Raji (cell line): ENCODE measurements around the gene LRRC18.

Experiments
- POLR2A ChIP-seq: IDR thresholded peaks from 2 replicates; pipeline ENCODE4 v1.6.1; 2011; ENCODE audit warnings: low read depth, low read length, control low read depth; ENCODE audit not compliant: insufficient read depth

Gene LRRC18

GRCh38 chr10:48939790-48940325, at the start of gene LRRC18:
Gene LRRC18, minus strand, starts transcription at chr10:48939840. Its CDS starts 25,685 bp downstream, at chr10:48914155.
- no peak for TF ChIP-seq POLR2A

- TF ChIP-seq POLR2A = no peak
Observed at GRCh38 chr10:48985621-48986158, 46.0 kb upstream of the LRRC18 start.

DNA sequence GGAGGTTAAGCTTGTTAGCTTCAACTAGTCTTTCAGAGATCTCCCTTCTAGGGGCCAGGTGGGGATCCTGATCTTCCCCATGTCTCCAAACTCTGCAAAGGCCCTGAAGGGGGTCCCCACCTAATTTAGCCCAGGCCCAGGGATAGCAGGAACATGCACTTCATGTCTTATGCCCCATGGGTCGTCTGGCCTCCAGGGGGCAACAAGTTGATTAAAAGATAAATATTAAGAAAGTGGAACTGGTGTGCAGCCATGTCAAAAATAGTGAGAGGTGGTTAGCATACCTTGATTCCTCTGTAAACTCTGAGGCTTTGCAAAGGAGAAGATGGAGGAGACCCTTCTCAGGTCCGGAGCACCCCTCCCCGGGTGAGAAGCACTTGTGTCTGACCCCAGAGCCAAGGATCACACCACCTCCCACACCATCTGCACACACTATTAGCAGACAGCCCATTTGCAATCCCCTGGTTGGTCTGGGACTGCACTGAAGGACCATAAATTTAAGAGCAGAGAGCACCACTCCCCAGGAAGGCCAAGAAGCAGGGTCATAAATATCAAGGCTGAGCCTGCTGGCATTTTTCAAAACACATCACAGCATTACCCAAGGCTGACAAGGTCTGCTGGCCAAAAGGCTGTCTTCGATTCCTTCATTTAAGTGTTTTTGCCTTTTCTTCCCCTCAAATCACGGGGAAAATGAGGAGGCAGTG, 44.2 kb upstream of the LRRC18 start:
- TF ChIP-seq POLR2A = no peak

DNA sequence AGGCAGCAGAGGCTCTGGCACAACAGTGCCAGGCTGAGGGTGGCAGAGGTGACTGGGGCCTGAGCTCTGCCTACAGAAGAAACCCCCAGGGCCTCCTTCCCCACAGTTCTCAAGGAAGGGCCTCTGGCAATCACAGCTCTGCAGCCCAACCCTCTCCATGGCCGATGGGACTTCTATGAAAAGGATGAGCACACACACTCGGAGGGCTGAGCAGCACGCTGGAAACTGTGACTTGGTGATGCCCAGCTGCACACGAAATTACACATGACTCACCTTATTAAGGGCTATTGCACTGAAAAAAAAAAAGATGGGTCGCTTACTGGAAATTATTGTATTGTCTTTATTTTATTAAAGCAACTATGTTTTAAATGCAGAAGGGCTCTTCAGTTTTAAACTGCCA, 42.9 kb upstream of the LRRC18 start:
- no peak for TF ChIP-seq POLR2A

GRCh38 chr10:48981310-48981907, 41.8 kb upstream of the LRRC18 start:
- TF ChIP-seq POLR2A = no peak

DNA sequence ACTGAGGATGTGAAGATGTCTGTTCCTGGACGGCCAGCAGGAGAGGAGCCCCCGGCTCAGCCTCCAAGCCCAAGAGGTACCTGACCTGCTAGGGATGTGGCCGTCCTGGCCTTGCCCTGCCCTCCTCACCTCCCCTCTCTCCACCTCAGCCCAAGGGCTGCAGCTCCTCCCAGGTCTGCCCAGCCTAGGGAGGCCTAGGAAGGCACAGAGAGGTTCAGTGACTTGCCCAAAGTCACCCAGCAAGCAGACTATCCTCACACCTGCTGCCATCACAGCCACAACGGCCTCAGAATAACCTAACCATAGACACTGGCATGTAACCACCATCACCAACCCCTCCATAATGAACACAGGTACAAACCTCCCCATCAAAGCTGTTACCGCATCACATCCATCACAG, 38.7 kb upstream of the LRRC18 start:
- TF ChIP-seq POLR2A = no peak

DNA sequence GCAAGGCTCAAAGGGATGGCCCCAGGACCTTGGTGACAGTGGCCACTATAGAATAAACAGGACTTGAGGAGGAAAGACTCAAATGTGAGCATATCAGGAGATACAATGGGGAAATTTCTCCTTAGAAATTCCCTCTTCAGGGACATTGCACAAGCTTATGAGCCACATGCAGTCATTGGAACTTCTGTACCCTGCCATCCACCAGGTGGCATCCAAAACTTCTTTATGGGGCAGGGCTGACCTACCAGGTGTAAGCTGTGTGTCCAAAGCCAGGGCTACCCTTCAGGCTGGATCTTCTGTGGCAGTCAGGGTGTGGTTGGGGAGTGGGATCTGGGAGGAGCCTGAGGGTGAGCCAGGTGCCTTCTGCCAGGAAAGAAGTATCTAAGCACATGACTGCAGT, 36.6 kb upstream of the LRRC18 start:
- no peak for TF ChIP-seq POLR2A

GRCh38 chr10:48974510-48975156, 35.0 kb upstream of the LRRC18 start:
- TF ChIP-seq POLR2A = no peak

DNA sequence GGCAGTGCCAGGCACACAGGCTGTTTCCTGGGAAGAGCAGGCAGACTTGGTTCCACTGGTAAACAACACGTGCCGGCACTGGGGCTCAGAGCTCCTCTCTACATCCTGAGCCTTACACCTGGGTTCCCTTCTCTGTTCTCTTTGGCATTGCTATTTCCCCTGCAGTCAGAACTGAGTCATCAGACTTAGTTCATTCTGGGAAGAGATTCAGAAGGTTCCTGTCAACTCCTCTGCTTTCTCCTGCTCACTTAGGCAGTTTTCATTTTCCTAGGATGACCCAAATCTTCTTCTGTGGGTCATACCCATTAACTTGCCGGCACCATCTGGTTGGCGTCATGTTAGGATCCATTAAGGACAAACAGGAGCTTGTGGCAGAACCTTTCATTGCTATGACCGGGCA, 33.4 kb upstream of the LRRC18 start:
- TF ChIP-seq POLR2A = no peak

- no peak for TF ChIP-seq POLR2A
Observed at GRCh38 chr10:48970654-48971053, 31.0 kb upstream of the LRRC18 start.

GRCh38 chr10:48970046-48970445, 30.4 kb upstream of the LRRC18 start:
- TF ChIP-seq POLR2A = no peak

DNA sequence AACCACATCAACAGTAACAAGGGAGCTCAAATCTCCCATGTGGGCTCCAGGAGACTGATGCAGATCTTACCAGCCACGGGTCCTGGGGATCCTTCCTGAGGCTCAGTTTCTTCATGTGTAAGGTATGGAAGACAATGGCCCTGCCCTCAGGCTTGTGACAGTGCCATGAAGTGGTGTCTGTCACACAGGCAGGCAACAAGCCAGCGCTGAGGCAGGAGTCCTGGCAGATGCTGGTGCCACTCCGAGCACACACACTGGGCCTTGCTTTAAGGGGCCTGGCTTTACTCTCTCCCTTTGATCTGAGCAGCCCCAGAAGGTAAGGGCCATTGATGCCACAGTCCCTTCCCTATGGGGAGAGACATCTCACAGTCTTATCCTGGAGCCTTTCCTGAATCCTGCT, 28.4 kb upstream of the LRRC18 start:
- no peak for TF ChIP-seq POLR2A

- no peak for TF ChIP-seq POLR2A
Observed at GRCh38 chr10:48965460-48965859, 25.8 kb upstream of the LRRC18 start.

DNA sequence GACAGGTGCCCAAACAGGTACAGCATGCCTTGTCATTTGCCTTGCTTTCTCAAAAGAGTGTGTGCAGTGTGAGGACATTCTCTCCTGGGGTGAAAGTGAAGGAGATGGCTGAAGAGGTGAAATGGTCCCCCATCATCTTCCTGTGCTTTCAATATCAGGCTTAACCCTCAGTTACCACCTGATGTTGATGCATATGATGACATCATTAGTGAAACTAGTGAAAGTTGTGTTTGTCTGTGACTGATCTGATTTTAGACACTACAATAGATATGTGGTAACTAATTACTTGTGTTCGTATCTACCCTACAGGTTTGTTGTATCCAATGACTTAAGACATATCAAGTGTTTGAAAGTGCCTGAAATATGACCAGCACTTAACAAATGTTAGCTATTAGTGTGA, 24.4 kb upstream of the LRRC18 start:
- no peak for TF ChIP-seq POLR2A

DNA sequence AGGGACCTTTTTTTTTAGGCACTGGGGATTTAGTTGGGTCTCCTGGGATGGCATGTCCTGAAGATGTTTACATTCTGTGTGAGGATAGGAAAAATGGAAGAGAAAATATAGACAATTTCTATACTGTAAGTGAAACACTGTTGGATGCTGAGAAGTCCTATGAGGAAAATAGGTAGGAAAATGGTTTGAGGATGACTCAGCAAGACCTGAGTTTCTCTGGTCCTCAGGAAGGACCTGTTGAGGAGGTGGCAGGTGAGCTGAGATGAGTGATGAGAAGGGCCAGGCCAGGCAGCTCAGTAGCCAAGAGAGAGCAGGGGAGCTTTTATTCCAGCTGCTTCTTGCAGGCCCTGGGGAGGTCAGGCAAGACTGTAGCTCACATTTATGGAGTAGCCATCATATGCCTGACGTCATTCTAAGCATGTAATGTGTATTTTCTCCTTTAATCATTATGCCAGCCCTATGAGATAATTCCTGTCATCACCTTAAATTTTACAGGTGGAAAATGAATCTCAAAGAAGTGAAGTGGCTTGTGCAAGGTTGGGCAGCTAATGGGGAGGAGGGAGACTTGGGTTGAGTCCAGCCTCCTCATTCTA, 19.1 kb upstream of the LRRC18 start:
- TF ChIP-seq POLR2A = no peak
